Middle frontal gyrus (tissue), 1 donor: ENCODE data around the gene OSBP2.
A peak's percentile ranks its signal among the peaks of the same experiment; 100 is the strongest.
"Not testable (repeated sequence)": the region's sequence is repeated elsewhere in the genome, so short reads cannot be mapped to it uniquely, and the experiment has no call there.

Experiments
- DNase-seq: peaks from one replicate; pipeline ENCODE4 v3.0.0-alpha.2; 2015; ENCODE audit warnings: low spot score; ENCODE audit errors: extremely low spot score

The OSBP2 gene

DNA sequence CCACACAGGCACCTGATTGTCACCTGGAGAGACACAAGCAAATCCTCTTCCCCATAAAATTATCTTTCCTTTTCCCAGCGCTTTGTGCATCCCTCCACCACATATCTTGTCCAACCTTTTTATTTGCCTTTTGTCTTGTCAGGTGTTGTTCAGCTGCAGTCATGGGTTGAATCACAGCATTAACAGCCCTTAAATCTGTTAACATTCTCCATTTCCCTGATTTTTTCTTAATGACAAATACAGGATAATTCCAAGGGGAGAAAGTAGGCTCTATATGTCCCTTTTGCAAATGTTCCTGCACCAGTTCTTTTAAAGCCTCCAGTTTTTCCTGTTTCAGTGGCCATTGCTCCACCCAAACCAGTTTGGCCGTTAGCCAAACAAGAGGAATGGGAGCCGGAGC is 18.1 kb upstream of the OSBP2 start:
- DNase-seq: not testable (repeated sequence)

DNA sequence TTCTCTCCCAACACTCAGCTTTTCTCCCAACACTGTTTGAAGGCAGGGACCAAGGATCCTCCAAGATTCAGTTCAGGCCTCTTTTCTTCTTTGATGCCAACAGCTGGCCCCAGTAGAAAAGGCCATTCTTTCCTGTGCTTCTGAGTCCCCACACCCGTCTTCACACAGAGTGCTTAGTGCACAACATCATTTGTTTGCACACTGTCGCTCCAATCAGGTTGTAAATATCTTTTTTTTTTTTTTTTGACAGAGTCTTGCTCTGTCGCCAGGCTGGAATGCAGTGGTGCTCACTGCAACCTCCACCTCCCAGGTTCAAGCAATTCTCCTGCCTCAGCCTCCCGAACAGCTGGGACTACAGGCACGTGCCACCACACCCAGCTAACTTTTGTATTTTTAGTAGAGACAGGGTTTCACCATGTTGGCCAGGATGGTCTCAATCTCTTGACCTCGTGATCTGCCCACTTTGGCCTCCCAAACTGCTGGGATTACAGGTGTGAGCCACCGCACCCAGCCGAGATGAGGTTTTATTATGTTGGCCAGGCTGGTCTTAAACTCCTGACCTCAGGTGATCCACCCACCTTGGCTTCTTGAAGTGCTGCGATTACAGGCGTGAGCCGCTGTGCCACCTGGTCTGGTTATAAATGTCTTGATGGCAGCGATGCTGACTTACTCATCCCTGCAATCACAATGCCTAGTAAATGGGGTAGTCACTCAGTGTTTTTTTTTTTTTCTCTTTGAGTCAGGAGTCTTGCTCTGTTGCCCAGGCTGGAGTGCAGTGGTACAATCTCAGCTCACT is 14.6 kb upstream of the OSBP2 start:
- DNase-seq: not testable (repeated sequence)

DNA sequence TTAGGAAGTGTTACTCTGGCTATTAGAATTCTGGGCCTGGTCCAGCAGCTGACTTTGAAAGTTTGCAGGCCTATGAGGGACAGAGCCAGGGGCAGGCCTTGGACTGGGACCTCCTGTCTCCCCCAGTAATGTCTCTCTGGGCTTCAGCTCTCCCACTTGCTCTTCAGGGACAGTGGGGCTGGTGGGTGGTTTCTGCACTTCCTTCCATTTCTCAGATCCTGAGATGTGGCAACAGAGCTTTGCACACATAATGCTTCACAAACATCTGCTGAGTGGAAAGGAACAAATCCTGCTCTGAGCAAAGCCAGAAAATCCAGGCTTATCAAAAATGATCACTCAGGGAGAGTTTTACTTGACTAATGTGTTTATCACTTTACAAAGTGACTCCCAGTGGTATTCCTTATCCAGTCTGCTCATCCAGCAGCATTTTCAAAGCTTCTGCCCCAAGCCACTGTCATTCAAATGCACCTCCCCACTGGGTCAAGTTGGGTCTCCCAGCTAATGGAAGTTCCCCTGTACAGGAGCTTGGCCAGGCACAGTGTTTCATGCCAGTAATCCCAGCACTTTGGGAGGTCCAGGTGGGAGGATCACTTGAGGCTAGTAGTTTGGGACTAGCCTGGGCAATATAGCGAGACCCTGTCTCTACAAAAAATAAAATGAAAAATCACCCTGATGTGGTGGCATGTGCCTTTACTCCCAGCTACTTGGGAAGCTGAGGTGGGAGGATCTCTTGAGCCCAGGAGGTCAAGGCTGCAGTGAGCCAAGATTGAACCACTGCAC is 13.5 kb upstream of the OSBP2 start:
- DNase-seq: no peak

DNA sequence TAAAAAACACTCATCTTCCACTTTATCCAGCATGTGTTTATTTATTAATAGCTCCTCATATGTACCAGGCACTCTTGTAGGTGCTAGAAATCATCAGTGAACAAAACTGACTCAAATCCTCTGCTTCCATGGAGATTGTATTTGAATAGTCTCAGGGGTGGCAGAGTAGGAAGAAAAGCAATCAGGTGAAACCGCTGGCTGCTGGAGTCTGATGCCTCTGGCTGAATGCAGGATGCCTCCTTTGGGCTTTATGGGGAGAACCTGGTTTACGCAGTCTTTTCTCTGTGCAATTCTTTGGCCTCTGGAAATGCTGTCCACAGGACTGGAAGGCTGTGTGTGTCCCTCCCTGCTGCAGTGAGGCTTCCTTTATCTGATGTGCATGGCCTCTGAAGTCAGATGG is 12.8 kb upstream of the OSBP2 start:
- no peak for DNase-seq

DNA sequence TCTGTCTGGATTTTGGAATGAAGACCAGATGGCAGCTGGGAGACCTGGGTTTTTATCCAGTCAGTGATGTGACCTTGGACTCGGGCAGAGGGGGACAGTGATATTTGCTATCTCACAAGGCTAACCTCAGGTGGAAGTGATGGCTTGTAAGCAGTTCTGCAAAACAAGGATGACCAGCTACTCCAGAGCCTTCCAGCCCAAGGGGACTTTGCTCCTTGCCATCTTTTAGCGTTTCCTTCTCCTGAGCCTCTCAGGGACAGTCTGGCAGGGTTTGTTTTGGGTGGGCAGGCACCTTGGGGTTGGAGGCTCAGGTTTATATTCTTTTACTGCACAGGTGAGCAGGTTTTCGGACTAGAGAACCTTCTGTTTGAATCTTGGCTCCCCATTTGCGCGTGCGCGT is 9.5 kb upstream of the OSBP2 start:
- DNase-seq: no peak

DNA sequence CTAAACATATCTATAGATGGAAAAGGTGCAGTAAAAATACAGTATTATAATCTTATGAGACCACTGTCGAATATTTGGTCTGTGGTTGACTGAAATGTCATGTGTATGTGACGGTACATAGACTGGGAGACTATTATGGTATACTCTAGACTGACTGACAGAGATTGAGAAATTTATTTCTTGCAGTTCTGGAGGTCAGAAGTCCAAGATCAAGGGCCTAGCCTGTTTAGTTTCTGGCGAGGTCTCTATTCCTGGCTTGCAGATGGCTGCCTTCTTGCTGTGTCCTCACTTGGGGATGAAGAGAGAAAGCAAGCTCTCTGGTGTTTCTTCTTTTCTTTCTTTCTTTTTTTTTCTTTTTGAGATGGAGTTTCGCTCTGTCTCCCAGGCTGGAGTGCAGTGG is 7.3 kb upstream of the OSBP2 start:
- no peak for DNase-seq

DNA sequence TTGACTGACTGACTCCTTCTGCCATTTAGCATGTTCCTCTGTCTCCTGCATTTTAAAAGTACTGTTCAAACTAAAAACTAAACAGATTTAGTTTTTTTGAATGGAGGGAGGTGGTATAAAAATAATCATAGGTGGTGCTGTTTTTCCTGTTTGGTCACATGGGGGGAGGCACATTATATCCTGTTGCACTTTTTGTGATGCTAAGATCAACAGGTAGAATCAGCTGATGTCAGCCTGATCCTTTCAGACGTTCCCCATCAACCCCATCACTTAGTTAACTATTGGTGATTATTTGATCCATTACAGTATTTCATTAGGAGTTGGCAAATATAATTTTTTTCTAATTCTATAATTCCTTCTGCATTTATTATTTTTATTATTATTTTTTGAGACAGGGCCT is 5.1 kb upstream of the OSBP2 start:
- no peak for DNase-seq

DNA sequence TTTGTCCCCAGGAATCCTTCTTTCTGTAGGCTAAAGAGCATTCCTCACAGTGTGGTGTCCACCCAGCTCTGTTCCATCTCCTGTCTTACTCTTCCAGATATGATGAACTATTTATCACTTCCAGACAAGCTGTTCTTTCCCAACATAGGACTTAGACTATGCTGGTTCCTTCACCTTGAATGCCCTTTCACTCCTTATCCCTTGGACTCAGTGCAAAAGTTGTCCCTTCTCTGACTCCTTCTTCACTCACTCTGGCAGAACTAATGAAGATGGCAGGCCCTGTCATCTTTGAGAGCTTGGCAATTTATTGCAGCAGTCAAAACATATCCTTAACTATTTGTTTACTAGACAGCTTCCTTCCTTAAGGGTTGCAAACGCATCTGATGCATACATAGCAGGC is 3.5 kb upstream of the OSBP2 start:
- no peak for DNase-seq

DNA sequence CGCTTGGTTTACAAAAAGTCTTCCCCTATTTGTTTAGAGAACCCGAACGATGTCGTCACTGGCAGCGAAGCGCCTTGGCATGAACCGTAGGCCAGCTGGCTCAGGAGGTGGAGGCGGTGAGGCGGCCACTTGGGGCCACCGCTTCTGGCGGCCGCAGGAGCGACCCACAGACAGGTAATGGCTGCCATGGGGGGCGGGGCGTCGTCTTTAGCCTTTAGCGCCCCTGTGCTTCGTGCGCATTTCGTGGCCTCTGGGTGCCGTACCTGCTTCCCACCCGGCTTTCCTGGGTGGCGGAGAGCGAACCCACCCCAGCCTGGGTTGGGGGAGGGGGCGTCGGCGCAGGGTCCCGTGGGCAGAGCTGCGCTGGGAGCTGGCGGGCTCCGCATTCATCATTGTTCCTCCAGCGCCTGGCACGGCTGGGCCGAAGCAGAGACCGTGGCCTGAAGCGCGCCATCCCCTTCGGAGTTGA is 469 bp upstream of the OSBP2 start:
- DNase-seq: peak; percentile 20

DNA sequence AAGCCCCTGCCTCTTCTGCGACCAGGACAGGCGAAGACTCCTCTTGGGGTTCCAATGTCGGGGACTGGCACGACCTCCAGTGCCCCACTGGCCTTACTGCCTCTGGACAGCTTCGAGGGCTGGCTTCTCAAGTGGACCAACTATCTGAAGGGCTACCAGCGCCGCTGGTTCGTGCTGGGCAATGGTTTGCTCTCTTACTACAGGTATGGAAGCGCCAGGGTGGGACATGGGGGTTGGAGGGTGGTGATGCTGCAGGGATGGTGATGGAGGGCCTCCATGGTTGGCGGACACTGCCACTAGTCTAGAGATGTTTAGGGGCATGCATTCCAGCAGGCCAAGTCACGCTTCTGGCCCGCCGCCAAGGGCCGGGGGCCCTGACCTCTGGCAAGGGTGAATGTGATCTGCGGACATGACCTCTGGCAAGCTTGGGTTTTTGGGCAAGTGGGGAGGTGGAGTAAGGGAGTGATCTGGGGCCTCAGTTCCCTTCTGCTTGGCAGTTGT is 727 bp downstream of the OSBP2 start:
- DNase-seq: no peak

DNA sequence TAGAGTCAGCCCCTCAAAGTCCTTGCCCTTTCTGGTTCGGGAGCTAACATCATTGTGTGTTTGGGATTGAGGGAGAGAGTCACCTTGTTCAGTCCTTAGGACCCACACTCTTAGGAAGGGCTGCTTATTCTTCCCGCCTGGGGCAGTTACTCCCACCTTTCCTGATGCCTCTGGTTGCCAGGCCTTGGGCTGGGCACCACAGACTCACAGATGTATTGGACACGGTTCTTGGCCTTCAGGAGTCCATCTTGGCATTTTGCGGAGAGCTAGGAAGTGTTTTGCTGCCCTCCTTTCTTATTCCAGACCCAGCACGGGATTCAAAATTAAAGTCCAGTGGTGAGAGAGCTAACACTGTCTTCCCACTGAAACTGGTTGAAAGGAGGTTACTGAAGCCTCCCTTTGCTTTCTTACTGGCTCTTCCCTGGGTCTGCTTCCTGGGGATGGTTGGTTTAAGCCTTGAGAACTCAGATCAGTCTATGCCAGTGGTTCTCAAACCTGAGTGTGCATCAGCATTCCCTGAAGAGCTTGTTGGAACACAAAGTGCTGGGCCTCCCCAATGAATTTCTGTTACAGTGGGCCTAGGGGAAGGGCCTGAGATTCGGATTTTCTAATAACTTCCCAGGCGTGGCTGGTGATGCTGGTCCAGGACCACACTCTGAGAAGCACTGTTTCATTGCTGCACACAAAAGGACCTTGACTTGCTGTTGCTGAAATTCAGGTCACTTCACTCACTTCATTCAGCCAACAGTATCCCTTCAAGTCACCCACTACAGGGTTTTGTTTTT is 1.4 kb downstream of the OSBP2 start:
- DNase-seq: no peak

DNA sequence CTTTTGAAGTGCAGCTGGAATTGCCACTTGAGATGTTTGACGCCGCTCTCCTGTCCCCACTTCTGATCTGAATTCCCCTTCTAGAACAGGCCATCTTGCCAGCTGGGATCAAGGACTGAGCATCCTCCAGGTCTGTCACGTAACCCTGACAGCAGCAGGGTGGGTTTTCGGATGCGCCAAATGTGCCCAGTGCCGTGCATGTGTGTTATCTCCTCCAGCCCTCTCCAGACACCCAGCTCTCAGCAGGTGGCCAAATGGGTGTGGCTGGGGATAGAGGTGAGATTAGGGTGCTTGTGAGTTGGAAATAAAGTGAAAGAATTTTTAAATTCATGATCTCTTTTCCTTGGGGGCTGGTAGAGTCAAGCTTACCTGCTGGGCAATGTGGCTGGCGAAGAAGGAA is 3.3 kb downstream of the OSBP2 start:
- no peak for DNase-seq

DNA sequence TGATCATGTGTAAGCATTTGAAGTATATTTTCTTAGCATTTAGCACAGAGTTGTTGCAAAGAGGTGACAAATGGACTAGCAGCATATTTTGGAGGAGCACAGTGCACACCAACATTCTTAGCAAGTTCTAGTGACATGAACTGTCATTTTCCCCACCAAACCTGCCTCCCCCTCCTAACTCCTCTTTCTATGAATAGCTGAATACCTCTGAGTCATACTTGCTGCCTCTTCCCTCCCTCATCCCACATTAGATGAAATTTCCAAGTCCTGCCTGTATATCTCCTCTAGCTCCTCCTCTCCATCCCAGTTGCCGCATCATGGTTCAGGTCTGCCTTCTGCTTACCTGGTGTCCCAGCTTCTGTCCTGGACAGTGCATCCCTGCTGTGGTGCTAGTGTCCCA is 7.2 kb downstream of the OSBP2 start:
- DNase-seq: no peak

DNA sequence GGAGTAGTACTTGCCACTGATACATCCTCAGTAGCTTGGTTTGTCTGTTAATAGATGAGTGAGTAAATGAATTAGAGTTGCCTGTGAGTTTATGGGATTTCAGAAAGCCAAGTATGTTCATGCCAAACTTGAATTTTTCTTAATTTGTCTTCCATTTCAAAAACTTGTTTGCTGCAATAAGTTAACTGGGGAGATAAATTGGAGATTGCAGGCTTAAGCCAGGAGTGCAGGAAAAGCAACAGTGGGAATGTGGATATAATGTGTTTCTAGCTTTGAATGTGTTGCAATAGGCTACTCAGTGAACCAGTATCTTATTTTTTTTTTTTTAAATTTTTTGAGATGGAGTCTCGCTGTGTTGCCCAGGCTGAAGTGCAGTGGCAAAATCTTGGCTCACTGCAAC is 8.2 kb downstream of the OSBP2 start:
- DNase-seq: no peak

DNA sequence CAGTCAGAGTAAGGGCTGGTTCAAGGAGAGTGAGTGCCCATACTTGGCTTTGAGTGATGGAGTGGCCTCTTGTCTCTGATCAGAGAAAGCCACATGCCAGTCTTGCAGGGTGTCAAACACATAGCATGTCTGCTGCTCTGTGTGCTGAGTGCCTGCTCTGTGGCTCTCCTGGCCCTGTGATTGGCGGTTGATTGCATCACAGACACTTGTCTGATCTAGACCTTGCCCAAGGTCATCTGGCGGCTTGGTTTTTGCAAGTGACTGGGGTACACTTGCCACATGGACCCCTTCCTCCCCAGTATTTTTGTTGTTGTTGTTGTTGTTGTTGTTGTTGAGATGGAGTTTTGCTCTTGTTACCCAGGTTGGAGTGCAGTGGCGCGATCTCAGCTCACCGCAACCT is 10.3 kb downstream of the OSBP2 start:
- DNase-seq: no peak

DNA sequence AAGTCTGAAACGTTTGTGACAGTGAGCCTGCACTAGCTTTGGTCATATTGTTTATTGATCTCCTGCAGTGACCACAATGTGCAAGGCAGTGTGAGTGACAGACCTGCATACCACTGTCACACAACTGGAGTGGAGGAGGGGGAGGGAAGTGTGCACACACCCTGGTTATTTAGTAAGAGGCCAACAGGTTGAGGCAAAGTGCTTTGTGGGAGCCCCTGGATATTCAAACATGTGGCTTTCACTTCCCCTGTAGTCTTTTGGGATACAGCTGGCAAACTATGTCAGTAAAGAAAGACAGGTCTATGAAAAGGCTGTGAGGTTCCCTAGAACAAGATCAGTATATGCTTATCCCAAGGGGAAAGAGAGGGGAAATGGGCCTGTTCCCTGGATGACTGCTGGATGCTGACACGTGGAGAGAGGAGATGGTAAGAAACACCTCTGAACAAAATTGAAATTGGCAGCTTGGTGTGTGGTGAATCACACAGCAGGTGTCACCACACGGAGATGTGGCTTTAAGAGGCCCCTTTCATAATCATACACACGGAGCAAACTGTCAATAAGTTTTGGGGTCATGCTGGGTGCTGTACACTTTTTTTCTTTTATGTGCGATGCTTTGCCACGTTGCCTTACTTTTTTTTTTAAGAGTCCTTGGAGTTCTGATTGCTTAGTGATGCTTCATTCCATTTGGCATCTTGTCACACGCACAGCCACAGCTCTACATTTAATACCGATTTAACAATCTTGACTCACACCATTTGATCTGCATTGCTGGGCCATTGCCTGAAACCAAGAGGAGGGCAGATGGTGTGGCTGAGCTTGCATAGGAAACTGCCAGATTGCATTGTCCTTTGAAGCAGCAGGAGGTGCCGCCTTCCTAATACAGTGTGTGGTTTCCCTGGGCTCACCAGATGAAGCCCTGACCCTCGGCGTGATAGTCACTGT is 11.3 kb downstream of the OSBP2 start:
- DNase-seq: peak; percentile 47

DNA sequence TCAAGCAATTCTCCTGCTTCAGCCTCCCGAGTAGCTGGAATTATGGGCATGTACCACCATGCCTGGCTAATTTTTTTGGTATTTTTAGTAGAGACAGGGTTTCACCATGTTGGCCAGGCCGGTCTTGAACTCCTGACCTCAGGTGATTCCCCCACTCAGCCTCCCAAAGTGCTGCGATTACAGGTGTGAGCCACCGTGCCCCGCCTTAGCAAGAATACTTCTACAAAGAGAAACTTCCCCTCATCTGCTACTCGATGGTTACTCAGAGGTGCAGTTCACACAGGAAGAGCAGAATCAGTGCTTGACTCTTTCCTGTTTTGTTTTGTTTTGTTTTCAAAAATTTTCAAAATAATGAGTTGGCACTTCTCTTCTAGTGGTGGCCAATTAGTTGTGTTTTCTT is 15.3 kb downstream of the OSBP2 start:
- DNase-seq: not testable (repeated sequence)

DNA sequence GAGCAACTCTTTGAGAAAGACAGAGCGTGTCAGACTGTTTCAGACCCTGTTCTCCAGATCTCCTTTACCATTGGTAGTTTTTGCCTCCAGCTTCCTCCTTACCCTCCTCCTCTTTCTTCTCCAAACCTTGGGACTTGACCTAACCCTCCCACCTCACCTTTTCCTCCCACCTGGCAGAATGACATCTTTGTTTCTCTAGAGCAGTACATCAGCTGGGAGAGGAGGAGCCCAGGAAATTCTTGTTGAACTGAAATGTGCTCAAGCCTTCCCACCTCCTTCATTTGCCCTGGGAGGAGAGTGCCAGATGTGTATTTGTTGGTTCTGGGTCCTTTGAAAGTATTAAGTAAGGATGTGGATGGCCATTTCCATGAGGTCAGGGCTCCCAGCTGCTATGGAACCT is 17.4 kb downstream of the OSBP2 start:
- DNase-seq: no peak

DNA sequence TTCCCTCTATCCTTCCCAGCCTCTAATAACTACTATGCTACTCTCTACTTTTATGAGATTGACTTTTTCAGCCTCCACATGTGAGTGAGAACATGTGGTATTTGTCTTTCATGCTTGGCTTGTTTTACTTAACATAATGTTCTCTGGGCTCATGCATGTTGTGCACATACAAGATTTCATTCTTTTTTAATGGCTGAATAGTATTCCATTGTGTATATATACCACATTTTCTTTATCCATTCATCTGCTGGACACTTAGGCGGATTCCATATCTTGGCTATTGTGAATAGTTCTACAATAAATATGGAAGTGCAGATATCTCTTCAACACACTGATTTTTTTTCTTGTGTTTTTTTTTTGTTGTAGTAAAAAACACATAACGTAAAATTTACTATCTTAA is 19.4 kb downstream of the OSBP2 start:
- no peak for DNase-seq

DNA sequence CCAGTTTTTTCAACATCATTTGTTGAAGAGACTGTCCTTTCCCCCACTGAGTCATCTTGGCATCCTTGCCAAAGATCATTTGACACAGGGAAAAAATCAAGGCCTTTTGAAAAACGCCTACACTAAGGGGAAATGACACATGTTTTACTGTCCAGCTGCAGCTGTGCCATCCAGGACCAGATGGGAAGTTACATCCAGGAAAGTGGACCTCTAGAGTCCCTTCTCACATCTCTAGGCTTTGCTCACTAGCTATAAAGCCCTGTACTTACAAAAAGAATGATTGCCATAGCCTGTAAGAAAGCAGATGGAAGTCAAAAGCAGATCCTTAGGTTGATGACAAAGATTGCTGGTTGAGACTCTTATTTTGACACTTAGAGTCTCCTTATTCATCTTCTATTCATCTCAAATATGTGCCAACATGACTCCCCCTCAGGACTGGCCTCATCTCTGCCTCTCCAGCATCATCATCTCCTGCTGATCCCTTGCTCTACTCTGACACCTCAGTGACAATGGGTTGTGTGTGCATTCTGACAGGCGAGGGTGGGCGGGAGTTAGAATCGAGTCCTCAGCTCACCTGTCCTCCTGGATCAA is 22.8 kb downstream of the OSBP2 start:
- no peak for DNase-seq
